GM12878 (cell line): ENCODE data around the gene STX12. TPM values are rescaled to one million over a fixed set of nuclear protein-coding genes. Genes with fewer than 3 reads are reported as not detected.

ENCODE experiments used
- BHLHE40 ChIP-seq, 2 experiments: fragments of 450-650 bp in 1 of 2; IDR thresholded peaks; 2 replicates each; pipeline ENCODE4 v1.6.1; 2011 to 2017; ENCODE audit warnings: low read depth in 2 of 2, borderline replicate concordance in 1 of 2, improper control_type of control experiment in 1 of 2, low read length in 1 of 2, mild to moderate bottlenecking in 1 of 2
- CBX5 ChIP-seq: sonication (generic); IDR thresholded peaks from 2 replicates; pipeline ENCODE4 v1.6.1; 2016; ENCODE audit warnings: low read depth, moderate library complexity, mild to moderate bottlenecking, inconsistent platforms
- HDAC2 ChIP-seq: fragments of 200-600 bp; sonication (generic); IDR thresholded peaks from 2 replicates; pipeline ENCODE4 v1.6.1; 2017
- HDGF ChIP-seq: fragments of 450-650 bp; IDR thresholded peaks from 2 replicates; pipeline ENCODE4 v1.6.1; 2016; ENCODE audit warnings: antibody characterized with exemption
- IRF4 ChIP-seq: IDR thresholded peaks from 2 replicates; pipeline ENCODE4 v1.6.1; 2011; ENCODE audit warnings: low read depth, low read length
- MYC ChIP-seq: IDR thresholded peaks from 2 replicates; pipeline ENCODE4 v1.6.1; 2011; ENCODE audit warnings: mild to moderate bottlenecking, low read length, moderate library complexity, inconsistent platforms; ENCODE audit not compliant: insufficient read depth, insufficient replicate concordance, insufficient read length, severe bottlenecking
- SIN3A ChIP-seq: IDR thresholded peaks from 2 replicates; pipeline ENCODE4 v1.6.1; 2012; ENCODE audit warnings: low read depth, low read length, improper control_type of control experiment
- SMAD1 ChIP-seq: fragments of 450-650 bp; IDR thresholded peaks from 2 replicates; pipeline ENCODE4 v1.6.1; 2018; ENCODE audit warnings: mild to moderate bottlenecking, low read depth; ENCODE audit not compliant: partially characterized antibody
- SMC3 ChIP-seq: IDR thresholded peaks from 2 replicates; pipeline ENCODE4 v1.6.1; 2011; ENCODE audit warnings: low read length, improper control_type of control experiment, borderline replicate concordance
- SP1 ChIP-seq: IDR thresholded peaks from one replicate; pipeline ENCODE4 v1.6.1; 2011; ENCODE audit warnings: low read depth, low read length
- YY1 ChIP-seq: IDR thresholded peaks from 2 replicates; pipeline ENCODE4 v1.6.1; 2011; ENCODE audit warnings: low read depth, mild to moderate bottlenecking, low read length
- ZNF384 ChIP-seq: IDR thresholded peaks from 2 replicates; pipeline ENCODE4 v1.6.1; 2012; ENCODE audit warnings: low read depth, mild to moderate bottlenecking, low read length, improper control_type of control experiment, borderline replicate concordance
- polyA plus RNA-seq, 11 experiments: library from polyadenylated mRNA; depleted of rRNA in 4 of 11; unstranded in 6 of 11; stranded (reverse) in 5 of 11; fragments of >200 nt; fragmentation: Nextera tagmentation in 4 of 11; fragmentation: Illumina TruSeq in 1 of 11; extraction: Ambion mirVana in 4 of 11; extraction: Trizol in 1 of 11; gene quantifications; 1 replicate in 1 of 11; 2 replicates in 10 of 11; pipeline versions ENCODE4 v1.2.1 to v1.2.3, GENCODE V29; 2011 to 2016; ENCODE audit warnings: inconsistent platforms in 2 of 11, missing spikeins in 2 of 11, low read depth in 1 of 11
- total RNA-seq, 4 experiments: library from RNA; depleted of rRNA in 3 of 4; stranded (reverse); fragments of >200 nt in 3 of 4; fragmentation: Illumina TruSeq in 1 of 4; extraction: Trizol in 1 of 4; gene quantifications; 2 replicates each; pipeline versions ENCODE4 v1.2.1 to v1.2.3, GENCODE V29; 2013 to 2021
- TF ChIP-seq, protein P1 (sequence below), 3 experiments: IDR thresholded peaks in 2 of 3; conservative IDR thresholded peaks in 1 of 3; 2 replicates each; pipeline ENCODE4 v1.5.1; 2011; ENCODE audit warnings: low read depth in 3 of 3, low read length in 3 of 3, mild to moderate bottlenecking in 3 of 3, control low read depth in 2 of 3, moderate library complexity in 2 of 3, inconsistent platforms in 1 of 3, mixed read lengths in 1 of 3; ENCODE audit not compliant: control insufficient read depth in 2 of 3, insufficient read depth in 1 of 3; ENCODE audit errors: extremely low read depth in 1 of 3
- TF ChIP-seq, protein P2 (sequence below): fragments of 450-650 bp; IDR thresholded peaks from 2 replicates; pipeline ENCODE4 v1.6.1; 2017; ENCODE audit warnings: mild to moderate bottlenecking, low read depth, inconsistent platforms; ENCODE audit not compliant: poor library complexity, severe bottlenecking
- TF ChIP-seq, protein P3 (sequence below): IDR thresholded peaks from 2 replicates; pipeline ENCODE4 v1.6.1; 2012; ENCODE audit warnings: low read depth, low read length, improper control_type of control experiment
- TF ChIP-seq, protein P4 (sequence below): IDR thresholded peaks from 2 replicates; pipeline ENCODE4 v1.6.1; 2012; ENCODE audit warnings: low read depth, low read length, improper control_type of control experiment
- TF ChIP-seq, protein P5 (sequence below): IDR thresholded peaks from 2 replicates; pipeline ENCODE4 v1.6.1; 2011; ENCODE audit warnings: borderline replicate concordance, low read depth, mild to moderate bottlenecking, moderate library complexity, low read length; ENCODE audit not compliant: insufficient read depth, poor library complexity, severe bottlenecking
- TF ChIP-seq, protein P6 (sequence below): fragments of 450-650 bp; IDR thresholded peaks from 2 replicates; pipeline ENCODE4 v1.6.1; 2017; ENCODE audit warnings: borderline replicate concordance
- TF ChIP-seq, protein P7 (sequence below): fragments of 450-650 bp; IDR thresholded peaks from 2 replicates; pipeline ENCODE4 v1.6.1; 2014; ENCODE audit warnings: mild to moderate bottlenecking

Gene STX12
- total and polyA plus RNA-seq, 10 of the 15 experiments (the other 5 are each of a cell fraction or from before 2014, with no cell fraction given), result 20.2 to 35.0 (median 28.1) TPM

DNA sequence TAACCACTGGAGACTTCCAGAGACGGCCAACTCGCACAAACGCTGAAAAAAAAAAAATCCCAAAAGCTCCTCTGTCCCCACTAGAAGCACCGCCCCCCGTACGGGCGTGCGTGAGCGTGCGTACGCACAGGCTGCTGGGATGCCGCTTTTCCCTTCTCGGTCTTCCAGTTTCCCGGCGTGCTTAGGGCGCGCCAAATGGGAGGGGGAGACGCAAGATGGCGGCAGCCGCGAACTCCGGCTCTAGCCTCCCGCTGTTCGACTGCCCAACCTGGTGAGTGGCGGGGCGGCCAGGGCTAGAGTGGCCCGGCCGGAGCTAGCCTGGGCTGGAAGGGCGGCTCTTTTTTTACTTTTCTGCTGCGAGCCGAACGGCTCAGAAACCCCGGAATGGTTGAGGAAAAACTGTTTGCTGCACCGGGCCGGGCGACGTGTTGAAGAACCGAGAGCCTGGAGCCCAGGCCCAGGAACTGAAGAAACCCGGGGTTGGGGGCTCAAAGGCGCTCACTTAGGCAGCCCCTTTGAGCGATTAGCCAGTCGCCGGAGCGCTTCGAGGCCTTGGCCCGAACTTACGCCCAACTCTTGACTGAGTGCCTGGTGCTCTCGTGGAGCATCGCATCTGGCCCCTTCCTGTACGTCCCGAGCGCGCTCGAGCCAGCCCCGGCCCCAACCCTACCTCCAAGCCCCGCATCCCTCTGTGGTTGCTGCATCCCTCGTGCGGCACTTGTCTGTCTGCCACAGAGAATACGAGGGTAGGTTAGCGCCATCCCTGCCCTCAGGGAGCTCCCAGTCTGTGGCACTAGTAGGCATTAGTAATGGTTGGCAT lies 57.8 kb downstream of the STX12 start, which contains the start of gene PPP1R8 (continued):
- TF ChIP-seq, protein P1, sequence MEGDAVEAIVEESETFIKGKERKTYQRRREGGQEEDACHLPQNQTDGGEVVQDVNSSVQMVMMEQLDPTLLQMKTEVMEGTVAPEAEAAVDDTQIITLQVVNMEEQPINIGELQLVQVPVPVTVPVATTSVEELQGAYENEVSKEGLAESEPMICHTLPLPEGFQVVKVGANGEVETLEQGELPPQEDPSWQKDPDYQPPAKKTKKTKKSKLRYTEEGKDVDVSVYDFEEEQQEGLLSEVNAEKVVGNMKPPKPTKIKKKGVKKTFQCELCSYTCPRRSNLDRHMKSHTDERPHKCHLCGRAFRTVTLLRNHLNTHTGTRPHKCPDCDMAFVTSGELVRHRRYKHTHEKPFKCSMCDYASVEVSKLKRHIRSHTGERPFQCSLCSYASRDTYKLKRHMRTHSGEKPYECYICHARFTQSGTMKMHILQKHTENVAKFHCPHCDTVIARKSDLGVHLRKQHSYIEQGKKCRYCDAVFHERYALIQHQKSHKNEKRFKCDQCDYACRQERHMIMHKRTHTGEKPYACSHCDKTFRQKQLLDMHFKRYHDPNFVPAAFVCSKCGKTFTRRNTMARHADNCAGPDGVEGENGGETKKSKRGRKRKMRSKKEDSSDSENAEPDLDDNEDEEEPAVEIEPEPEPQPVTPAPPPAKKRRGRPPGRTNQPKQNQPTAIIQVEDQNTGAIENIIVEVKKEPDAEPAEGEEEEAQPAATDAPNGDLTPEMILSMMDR (IDR thresholded peaks at IDR 0.05 in 2 of 3, conservative IDR thresholded peaks at IDR 0.05 in 1 of 3; ENCODE audit: control insufficient read depth in 2 of 3, extremely low read depth in 1 of 3, insufficient read depth in 1 of 3, low read depth in 3 of 3, low read length in 3 of 3), result no peak
- TF ChIP-seq, protein P2, sequence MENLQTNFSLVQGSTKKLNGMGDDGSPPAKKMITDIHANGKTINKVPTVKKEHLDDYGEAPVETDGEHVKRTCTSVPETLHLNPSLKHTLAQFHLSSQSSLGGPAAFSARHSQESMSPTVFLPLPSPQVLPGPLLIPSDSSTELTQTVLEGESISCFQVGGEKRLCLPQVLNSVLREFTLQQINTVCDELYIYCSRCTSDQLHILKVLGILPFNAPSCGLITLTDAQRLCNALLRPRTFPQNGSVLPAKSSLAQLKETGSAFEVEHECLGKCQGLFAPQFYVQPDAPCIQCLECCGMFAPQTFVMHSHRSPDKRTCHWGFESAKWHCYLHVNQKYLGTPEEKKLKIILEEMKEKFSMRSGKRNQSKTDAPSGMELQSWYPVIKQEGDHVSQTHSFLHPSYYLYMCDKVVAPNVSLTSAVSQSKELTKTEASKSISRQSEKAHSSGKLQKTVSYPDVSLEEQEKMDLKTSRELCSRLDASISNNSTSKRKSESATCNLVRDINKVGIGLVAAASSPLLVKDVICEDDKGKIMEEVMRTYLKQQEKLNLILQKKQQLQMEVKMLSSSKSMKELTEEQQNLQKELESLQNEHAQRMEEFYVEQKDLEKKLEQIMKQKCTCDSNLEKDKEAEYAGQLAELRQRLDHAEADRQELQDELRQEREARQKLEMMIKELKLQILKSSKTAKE, result no peak
- TF ChIP-seq, protein P3, sequence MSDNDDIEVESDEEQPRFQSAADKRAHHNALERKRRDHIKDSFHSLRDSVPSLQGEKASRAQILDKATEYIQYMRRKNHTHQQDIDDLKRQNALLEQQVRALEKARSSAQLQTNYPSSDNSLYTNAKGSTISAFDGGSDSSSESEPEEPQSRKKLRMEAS, result peak; percentile 73
- TF ChIP-seq SIN3A, result no peak
- TF ChIP-seq, protein P4, sequence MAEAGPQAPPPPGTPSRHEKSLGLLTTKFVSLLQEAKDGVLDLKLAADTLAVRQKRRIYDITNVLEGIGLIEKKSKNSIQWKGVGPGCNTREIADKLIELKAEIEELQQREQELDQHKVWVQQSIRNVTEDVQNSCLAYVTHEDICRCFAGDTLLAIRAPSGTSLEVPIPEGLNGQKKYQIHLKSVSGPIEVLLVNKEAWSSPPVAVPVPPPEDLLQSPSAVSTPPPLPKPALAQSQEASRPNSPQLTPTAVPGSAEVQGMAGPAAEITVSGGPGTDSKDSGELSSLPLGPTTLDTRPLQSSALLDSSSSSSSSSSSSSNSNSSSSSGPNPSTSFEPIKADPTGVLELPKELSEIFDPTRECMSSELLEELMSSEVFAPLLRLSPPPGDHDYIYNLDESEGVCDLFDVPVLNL, result peak; percentile 77
- no peak for TF ChIP-seq IRF4
- TF ChIP-seq, protein P5, sequence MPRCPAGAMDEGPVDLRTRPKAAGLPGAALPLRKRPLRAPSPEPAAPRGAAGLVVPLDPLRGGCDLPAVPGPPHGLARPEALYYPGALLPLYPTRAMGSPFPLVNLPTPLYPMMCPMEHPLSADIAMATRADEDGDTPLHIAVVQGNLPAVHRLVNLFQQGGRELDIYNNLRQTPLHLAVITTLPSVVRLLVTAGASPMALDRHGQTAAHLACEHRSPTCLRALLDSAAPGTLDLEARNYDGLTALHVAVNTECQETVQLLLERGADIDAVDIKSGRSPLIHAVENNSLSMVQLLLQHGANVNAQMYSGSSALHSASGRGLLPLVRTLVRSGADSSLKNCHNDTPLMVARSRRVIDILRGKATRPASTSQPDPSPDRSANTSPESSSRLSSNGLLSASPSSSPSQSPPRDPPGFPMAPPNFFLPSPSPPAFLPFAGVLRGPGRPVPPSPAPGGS, result peak; percentile 14
- 0 out of 2 replicates have a peak, but pooled peaks have one; percentile 8 for TF ChIP-seq HDAC2
- peak; percentile 95 for TF ChIP-seq ZNF384
- TF ChIP-seq BHLHE40 (IDR thresholded peaks at IDR 0.05; ENCODE audit: borderline replicate concordance in 1 of 2, low read depth in 2 of 2, low read length in 1 of 2), result peak; percentile 64 to 65; a peak in 2 of 4 replicates
- TF ChIP-seq HDGF, result no peak
- TF ChIP-seq MYC, result no peak
- no peak for TF ChIP-seq CBX5
- TF ChIP-seq, protein P6, sequence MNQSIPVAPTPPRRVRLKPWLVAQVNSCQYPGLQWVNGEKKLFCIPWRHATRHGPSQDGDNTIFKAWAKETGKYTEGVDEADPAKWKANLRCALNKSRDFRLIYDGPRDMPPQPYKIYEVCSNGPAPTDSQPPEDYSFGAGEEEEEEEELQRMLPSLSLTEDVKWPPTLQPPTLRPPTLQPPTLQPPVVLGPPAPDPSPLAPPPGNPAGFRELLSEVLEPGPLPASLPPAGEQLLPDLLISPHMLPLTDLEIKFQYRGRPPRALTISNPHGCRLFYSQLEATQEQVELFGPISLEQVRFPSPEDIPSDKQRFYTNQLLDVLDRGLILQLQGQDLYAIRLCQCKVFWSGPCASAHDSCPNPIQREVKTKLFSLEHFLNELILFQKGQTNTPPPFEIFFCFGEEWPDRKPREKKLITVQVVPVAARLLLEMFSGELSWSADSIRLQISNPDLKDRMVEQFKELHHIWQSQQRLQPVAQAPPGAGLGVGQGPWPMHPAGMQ, result no peak
- TF ChIP-seq, protein P7, sequence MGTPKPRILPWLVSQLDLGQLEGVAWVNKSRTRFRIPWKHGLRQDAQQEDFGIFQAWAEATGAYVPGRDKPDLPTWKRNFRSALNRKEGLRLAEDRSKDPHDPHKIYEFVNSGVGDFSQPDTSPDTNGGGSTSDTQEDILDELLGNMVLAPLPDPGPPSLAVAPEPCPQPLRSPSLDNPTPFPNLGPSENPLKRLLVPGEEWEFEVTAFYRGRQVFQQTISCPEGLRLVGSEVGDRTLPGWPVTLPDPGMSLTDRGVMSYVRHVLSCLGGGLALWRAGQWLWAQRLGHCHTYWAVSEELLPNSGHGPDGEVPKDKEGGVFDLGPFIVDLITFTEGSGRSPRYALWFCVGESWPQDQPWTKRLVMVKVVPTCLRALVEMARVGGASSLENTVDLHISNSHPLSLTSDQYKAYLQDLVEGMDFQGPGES, result 0 out of 2 replicates have a peak, but pooled peaks have one; percentile 35
- no peak for TF ChIP-seq SMC3
- TF ChIP-seq YY1, result peak; percentile 98
- peak; percentile 23 for TF ChIP-seq SP1
- peak; percentile 76 for TF ChIP-seq SMAD1
